Left lung (tissue), 10 donors: ENCODE data around the gene POGZ. TPM values are rescaled to one million over a fixed set of nuclear protein-coding genes. Genes with fewer than 3 reads are reported as not detected.

Source experiments
- ATAC-seq: fragments of 200-7000 bp; cut with Tn5 transposase; one replicate; pipeline ENCODE4 v1.9.1; 2020; ENCODE audit warnings: moderate library complexity
- DNase-seq, 4 donors: peaks; one replicate each; pipeline ENCODE4 v3.0.0-alpha.2; 2013 to 2020
- H3K27ac ChIP-seq, 2 donors: fragments of 200-600 bp; sonication (generic) in 1 of 2; one replicate each; pipeline versions ENCODE4 v1.5.0 to v1.8.0; 2020 to 2021
- H3K27me3 ChIP-seq, 2 donors: fragments of 200-600 bp; sonication (generic) in 1 of 2; one replicate each; pipeline versions ENCODE4 v1.5.0 to v1.8.0; 2020 to 2021
- H3K36me3 ChIP-seq, 2 donors: fragments of 200-600 bp; sonication (generic) in 1 of 2; one replicate each; pipeline versions ENCODE4 v1.5.0 to v1.8.0; 2020 to 2021
- H3K4me1 ChIP-seq, 2 donors: fragments of 200-600 bp; one replicate each; pipeline ENCODE4 v1.8.0; 2021
- H3K4me3 ChIP-seq, 2 donors: fragments of 200-600 bp; sonication (generic) in 1 of 2; one replicate each; pipeline versions ENCODE4 v1.5.0 to v1.8.0; 2020 to 2021; ENCODE audit warnings: mild to moderate bottlenecking in 1 of 2
- H3K9me3 ChIP-seq, 2 donors: fragments of 200-600 bp; sonication (generic) in 1 of 2; one replicate each; pipeline versions ENCODE4 v1.5.0 to v1.8.0; 2020 to 2021
- intact Hi-C, 2 donors: fragments of 100-400 bp; cut with DNase I; formaldehyde crosslinking; loops; one replicate each; pipeline versions ENCODE4 v1.11.2 to v1.14.2; 2022
- polyA plus RNA-seq, 6 donors: library from polyadenylated mRNA; unstranded; fragments of 120-200 nt; gene quantifications; one replicate each; pipeline ENCODE4 v1.2.1, GENCODE V29; 2013; ENCODE audit not compliant: insufficient read length in 6 of 6
- total RNA-seq, 2 donors: library from RNA; stranded (reverse); fragmentation: NEBNext Ultra II Directional; extraction: Animal tissue kit (Norgen Biotek cat#: 25700); gene quantifications; one replicate each; pipeline ENCODE4 v1.2.1, GENCODE V29; 2021
- TF ChIP-seq, protein P1 (sequence below), 2 donors: fragments of 200-600 bp; sonication (generic) in 1 of 2; IDR thresholded peaks; one replicate each; pipeline versions ENCODE4 v1.5.0 to v1.8.0; 2021; ENCODE audit warnings: antibody characterized with exemption in 2 of 2
- donor health status: DM: no; HTN: yes; CAD: no.
- donor health status: DM: no; HTN: no; CAD: no.

POGZ gene
- total and polyA plus RNA-seq, 8 donors: 65.6 to 160 (median 124) TPM

DNA sequence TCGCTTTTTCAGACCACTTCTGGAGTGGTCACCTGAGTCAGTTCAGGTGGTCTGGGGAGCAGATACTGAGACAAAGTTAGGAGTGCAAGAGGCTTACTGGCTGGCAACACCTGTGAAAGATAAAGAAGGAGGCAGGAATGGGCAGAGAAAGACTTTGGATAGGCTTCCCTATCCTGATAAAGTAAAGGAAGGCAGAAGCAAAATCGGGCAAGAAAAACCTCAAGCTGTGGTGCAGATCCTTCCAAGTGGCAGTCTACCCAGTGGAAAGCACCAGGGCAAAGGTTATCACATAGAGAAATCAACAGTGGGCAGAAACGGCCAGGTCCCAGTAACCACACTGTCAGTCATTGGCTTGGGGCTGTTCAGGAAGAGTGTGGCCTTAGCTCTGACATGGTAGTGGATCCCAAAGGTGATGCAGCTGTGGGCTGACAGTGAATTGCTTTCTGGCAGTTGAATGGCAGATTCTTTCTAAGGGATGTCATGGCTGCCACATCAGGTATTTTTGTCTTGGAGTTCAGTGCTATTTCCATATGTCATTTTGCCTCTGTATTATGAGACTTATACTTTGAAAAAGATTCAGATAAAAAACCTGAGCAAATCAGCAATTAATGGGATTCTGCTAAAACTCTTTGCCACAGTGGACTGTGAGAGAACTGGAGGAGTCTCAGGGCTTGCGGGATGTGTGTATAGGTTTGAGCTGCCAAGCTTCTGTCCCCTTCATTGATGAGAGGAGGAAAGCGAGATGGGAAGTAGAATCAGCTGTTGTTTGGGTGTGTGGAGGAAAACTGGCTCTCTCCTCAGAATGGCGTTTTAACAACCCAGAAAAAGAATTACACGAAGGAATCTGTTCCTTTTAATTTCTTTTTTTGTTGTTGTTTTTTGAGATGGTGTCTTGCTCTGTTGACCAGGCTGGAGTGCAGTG lies 43.8 kb upstream of the POGZ start:
- Histone ChIP-seq H3K9me3 (no peaks in the 10 kb centered on the region), H3K27me3 (no peaks in the 10 kb centered on the region), H3K4me1 (no peaks in the 10 kb centered on the region), H3K36me3 (no peaks in the 10 kb centered on the region), H3K27ac (no peak overlapping the region), H3K4me3 (no peak overlapping the region)
- intact Hi-C loops: no loop called here
- TF ChIP-seq, protein P1, sequence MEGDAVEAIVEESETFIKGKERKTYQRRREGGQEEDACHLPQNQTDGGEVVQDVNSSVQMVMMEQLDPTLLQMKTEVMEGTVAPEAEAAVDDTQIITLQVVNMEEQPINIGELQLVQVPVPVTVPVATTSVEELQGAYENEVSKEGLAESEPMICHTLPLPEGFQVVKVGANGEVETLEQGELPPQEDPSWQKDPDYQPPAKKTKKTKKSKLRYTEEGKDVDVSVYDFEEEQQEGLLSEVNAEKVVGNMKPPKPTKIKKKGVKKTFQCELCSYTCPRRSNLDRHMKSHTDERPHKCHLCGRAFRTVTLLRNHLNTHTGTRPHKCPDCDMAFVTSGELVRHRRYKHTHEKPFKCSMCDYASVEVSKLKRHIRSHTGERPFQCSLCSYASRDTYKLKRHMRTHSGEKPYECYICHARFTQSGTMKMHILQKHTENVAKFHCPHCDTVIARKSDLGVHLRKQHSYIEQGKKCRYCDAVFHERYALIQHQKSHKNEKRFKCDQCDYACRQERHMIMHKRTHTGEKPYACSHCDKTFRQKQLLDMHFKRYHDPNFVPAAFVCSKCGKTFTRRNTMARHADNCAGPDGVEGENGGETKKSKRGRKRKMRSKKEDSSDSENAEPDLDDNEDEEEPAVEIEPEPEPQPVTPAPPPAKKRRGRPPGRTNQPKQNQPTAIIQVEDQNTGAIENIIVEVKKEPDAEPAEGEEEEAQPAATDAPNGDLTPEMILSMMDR (IDR thresholded peaks at IDR 0.05): no peak
- DNase-seq (no peak), ATAC-seq (no peak)

DNA sequence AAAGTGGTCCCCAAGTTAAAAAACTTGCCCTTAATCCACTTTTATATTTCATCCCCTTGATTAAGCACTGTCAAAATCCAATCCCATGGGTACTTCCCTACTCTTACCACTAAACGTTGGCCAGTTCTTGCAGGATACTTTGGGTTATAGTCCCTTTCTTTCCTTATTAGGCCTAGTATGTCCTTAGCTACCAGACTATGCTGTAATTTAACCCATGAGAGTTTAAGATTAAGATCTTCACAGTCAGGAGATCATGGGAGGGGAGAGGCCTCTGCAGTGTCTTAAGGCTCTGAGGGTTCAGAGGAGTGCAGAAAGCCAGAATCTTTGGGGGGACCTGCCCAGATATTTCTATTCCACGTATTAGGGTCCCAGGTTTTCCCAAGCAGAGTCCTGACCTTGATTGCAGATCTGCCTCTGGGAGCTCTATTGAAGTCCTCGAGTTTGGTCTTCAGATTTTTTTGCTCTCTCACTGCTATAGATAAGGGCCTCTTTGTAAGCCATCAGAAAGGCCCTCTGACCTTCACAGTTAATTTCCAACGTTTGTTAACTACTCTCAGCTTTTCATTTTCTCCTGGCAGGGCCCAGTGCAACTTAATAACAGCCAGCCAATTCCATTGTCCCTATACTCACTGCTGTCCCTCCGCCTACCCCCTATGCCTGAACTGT lies 42.9 kb upstream of the POGZ start:
- Histone ChIP-seq H3K36me3 (no peaks in the 10 kb centered on the region), H3K9me3 (no peaks in the 10 kb centered on the region), H3K4me3 (no peak overlapping the region), H3K4me1 (no peaks in the 10 kb centered on the region), H3K27ac (no peak overlapping the region), H3K27me3 (no peaks in the 10 kb centered on the region)
- TF ChIP-seq, protein P1 (IDR thresholded peaks at IDR 0.05): no peak
- DNase-seq: no peak
- intact Hi-C loops: no loop called here
- ATAC-seq: peak; percentile 19

DNA sequence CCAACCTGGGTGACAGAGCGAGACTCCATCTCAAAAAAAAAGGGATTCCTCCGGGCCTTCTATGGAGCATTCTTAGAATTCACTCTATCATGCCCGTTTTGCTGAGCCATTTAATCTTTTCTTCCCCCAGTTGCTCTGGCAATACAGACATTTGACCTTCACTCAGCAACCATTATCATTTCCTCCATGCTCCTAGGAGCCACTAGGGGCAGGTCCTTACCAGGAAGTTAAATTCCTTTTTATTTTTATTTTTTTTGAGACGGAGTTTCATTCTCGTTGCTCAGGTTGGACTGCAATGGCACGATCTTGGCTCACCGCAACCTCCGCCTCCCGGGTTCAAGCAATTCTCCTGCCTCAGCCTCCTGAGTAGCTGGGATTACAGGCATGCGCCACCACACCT lies 42.2 kb upstream of the POGZ start:
- DNase-seq (no peak), ATAC-seq (no peak)
- Histone ChIP-seq H3K27me3 (no peaks in the 10 kb centered on the region), H3K4me1 (no peaks in the 10 kb centered on the region), H3K36me3 (no peaks in the 10 kb centered on the region), H3K4me3 (no peak overlapping the region), H3K9me3 (no peaks in the 10 kb centered on the region), H3K27ac (no peak overlapping the region)
- intact Hi-C loops: no loop called here
- TF ChIP-seq, protein P1 (IDR thresholded peaks at IDR 0.05): no peak

DNA sequence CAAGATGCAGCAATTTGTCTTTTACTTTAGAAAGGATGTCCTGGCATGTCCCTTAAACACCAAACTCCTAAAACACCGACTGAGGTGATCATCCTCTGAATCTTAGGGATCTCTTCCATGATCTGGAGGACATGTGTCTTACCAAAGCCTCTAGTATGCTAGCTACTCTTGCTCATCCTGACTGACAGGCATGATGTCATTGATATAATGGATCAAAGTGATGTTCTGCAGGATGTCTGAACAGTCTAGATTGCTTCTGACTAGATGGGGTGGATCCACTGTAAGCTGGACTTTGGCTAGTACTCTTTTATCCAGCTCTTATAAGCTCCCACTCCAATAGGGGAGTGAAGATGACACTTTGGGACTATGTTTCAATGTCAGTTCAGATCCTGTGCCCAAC lies 40.6 kb upstream of the POGZ start:
- H3K27me3 ChIP-seq: no peaks in the 10 kb centered on the region
- intact Hi-C loops: no loop called here
- TF ChIP-seq, protein P1 (IDR thresholded peaks at IDR 0.05): no peak
- H3K4me3 ChIP-seq: no peak overlapping the region
- no peaks in the 10 kb centered on the region for H3K9me3 ChIP-seq
- DNase-seq: no peak
- ATAC-seq: no peak
- H3K27ac ChIP-seq: no peak overlapping the region
- H3K4me1 ChIP-seq: peaks cover 0 to 2% of the 10 kb centered on the region in 2 donors
- H3K36me3 ChIP-seq: no peaks in the 10 kb centered on the region

DNA sequence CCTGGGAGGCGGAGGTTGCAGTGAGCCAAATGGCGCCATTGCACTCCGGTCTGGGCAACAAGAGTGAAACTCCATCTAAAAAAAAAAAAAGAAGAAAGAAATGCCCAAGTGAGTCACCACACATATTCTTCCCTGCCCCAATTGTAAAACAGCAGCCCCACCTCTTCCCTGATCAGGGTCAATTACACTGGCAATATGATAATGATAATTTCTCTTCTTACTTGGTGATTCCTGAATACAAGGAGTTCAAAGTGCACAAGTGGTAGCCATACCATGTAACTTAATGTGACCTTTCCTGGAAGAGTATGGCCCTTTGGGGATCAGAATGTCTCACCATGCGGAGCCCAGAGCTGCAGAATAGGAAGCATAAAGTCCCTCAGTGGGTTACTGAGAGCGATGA lies 40.1 kb upstream of the POGZ start:
- Histone ChIP-seq H3K4me3 (no peak overlapping the region), H3K27ac (no peak overlapping the region), H3K9me3 (no peaks in the 10 kb centered on the region), H3K4me1 (peaks cover 0 to 7% of the 10 kb centered on the region in 2 donors), H3K27me3 (no peaks in the 10 kb centered on the region), H3K36me3 (no peaks in the 10 kb centered on the region)
- intact Hi-C loops: no loop called here
- no peak for DNase-seq
- TF ChIP-seq, protein P1 (IDR thresholded peaks at IDR 0.05): no peak
- no peak for ATAC-seq
